Mesenchymal stem cell (in vitro differentiated cells and primary cell): Measurements from ENCODE around the gene HEMK1.

Experiments
- DNase-seq: peaks from one replicate; pipeline ENCODE4 v3.0.0-alpha.2; 2013
- H2AFZ ChIP-seq: one replicate; pipeline ENCODE4 v1.6.1; 2013; ENCODE audit warnings: low read depth, mild to moderate bottlenecking, control low read depth, inconsistent platforms, low read length, moderate library complexity
- H2AK5ac ChIP-seq: 2 replicates; pipeline ENCODE4 v1.6.1; 2013; ENCODE audit warnings: low read length, moderate library complexity, mild to moderate bottlenecking, inconsistent platforms; ENCODE audit not compliant: severe bottlenecking
- H2BK120ac ChIP-seq: one replicate; pipeline ENCODE4 v1.6.1; 2013; ENCODE audit warnings: low read depth, mild to moderate bottlenecking, inconsistent platforms, low read length, moderate library complexity
- H2BK12ac ChIP-seq, 2 experiments: one replicate each; pipeline ENCODE4 v1.6.1; 2013; ENCODE audit warnings: inconsistent platforms in 2 of 2, low read length in 2 of 2, mild to moderate bottlenecking in 2 of 2, moderate library complexity in 2 of 2, control low read depth in 1 of 2
- H2BK15ac ChIP-seq: one replicate; pipeline ENCODE4 v1.6.1; 2013; ENCODE audit warnings: mild to moderate bottlenecking, low read depth, inconsistent platforms; ENCODE audit not compliant: poor library complexity, severe bottlenecking
- H2BK5ac ChIP-seq: 2 replicates; pipeline ENCODE4 v1.6.1; 2013; ENCODE audit warnings: low read depth, mild to moderate bottlenecking, low read length, control low read depth, inconsistent platforms; ENCODE audit not compliant: poor library complexity, severe bottlenecking
- H3K14ac ChIP-seq, 2 experiments: one replicate each; pipeline ENCODE4 v1.6.1; 2013; ENCODE audit warnings: inconsistent platforms in 2 of 2, low read length in 2 of 2, control low read depth in 1 of 2, mild to moderate bottlenecking in 1 of 2, moderate library complexity in 1 of 2
- H3K18ac ChIP-seq, 2 experiments: one replicate each; pipeline ENCODE4 v1.6.1; 2013; ENCODE audit warnings: inconsistent platforms in 2 of 2, low read length in 2 of 2, control low read depth in 1 of 2, low read depth in 1 of 2, mild to moderate bottlenecking in 1 of 2
- H3K23ac ChIP-seq, 2 experiments: one replicate each; pipeline ENCODE4 v1.6.1; 2013; ENCODE audit warnings: inconsistent platforms in 2 of 2, low read length in 2 of 2, mild to moderate bottlenecking in 2 of 2, moderate library complexity in 2 of 2, control low read depth in 1 of 2
- H3K27ac ChIP-seq: 2 replicates; pipeline ENCODE4 v1.5.1; 2013; ENCODE audit warnings: mild to moderate bottlenecking, moderate library complexity, low read length, control low read depth, inconsistent platforms; ENCODE audit not compliant: poor library complexity, severe bottlenecking
- H3K27me3 ChIP-seq, 2 experiments: 2 replicates each; pipeline versions ENCODE4 v1.6.1 to v1.7.0; 2013; ENCODE audit warnings: low read length in 2 of 2, mild to moderate bottlenecking in 2 of 2, moderate library complexity in 2 of 2, control low read depth in 1 of 2, inconsistent platforms in 1 of 2; ENCODE audit not compliant: control insufficient read depth in 1 of 2, insufficient read depth in 1 of 2
- H3K36me3 ChIP-seq, 2 experiments: 2 replicates each; pipeline versions ENCODE4 v1.6.1 to v1.7.0; 2013; ENCODE audit warnings: low read length in 2 of 2, control low read depth in 1 of 2, inconsistent platforms in 1 of 2, low read depth in 1 of 2, mild to moderate bottlenecking in 1 of 2; ENCODE audit not compliant: insufficient read depth in 2 of 2, control insufficient read depth in 1 of 2
- H3K4ac ChIP-seq, 2 experiments: one replicate each; pipeline ENCODE4 v1.6.1; 2013; ENCODE audit warnings: inconsistent platforms in 2 of 2, low read length in 2 of 2, mild to moderate bottlenecking in 2 of 2, moderate library complexity in 2 of 2, control low read depth in 1 of 2, low read depth in 1 of 2
- H3K4me1 ChIP-seq: 2 replicates; pipeline ENCODE4 v1.6.1; 2013; ENCODE audit warnings: low read depth, low read length, control low read depth; ENCODE audit not compliant: control insufficient read depth, insufficient read depth
- H3K4me2 ChIP-seq: 2 replicates; pipeline ENCODE4 v1.6.1; 2013; ENCODE audit warnings: low read length, mild to moderate bottlenecking, inconsistent platforms; ENCODE audit not compliant: poor library complexity, severe bottlenecking
- H3K4me3 ChIP-seq, 2 experiments: 2 replicates each; pipeline versions ENCODE4 v1.5.1 to v1.7.0; 2013; ENCODE audit warnings: low read length in 2 of 2, mild to moderate bottlenecking in 2 of 2, control low read depth in 1 of 2, low read depth in 1 of 2; ENCODE audit not compliant: insufficient read depth in 1 of 2
- H3K79me1 ChIP-seq: replicated peaks from 2 replicates; pipeline ENCODE4 v1.6.1; 2013; ENCODE audit warnings: mild to moderate bottlenecking, control low read depth, low read length, inconsistent platforms; ENCODE audit not compliant: poor library complexity, severe bottlenecking
- H3K9ac ChIP-seq: 2 replicates; pipeline ENCODE4 v1.7.0; 2013; ENCODE audit warnings: mild to moderate bottlenecking, low read length, moderate library complexity
- H3K9me3 ChIP-seq: 2 replicates; pipeline ENCODE4 v1.7.0; 2013; ENCODE audit warnings: mild to moderate bottlenecking, low read length; ENCODE audit not compliant: control insufficient read depth
- H4K8ac ChIP-seq: one replicate; pipeline ENCODE4 v1.6.1; 2013; ENCODE audit warnings: inconsistent platforms, mild to moderate bottlenecking, low read length, moderate library complexity
- H4K91ac ChIP-seq: one replicate; pipeline ENCODE4 v1.6.1; 2013; ENCODE audit warnings: mild to moderate bottlenecking, low read length, inconsistent platforms
- WGBS: methylation state at CpG from one replicate; pipeline ENCODE4 v1.1.7; 2013; ENCODE audit warnings: mixed read lengths; 5-methylcytosine and 5-hydroxymethylcytosine counted together

The HEMK1 gene

GRCh38 chr3:50645378-50645777 is 76.1 kb downstream of the HEMK1 start:
- 100% methylated on average over 1 of the region's 2 CpGs for WGBS
- Histone ChIP-seq H3K18ac (no peak overlapping the region), H3K4me2 (no peak overlapping the region), H2AK5ac (no peak overlapping the region), H3K36me3 (peaks cover 72 to 97% of the 10 kb centered on the region in 2 experiments), H3K9me3 (no peaks in the 10 kb centered on the region), H3K4ac (no peak overlapping the region), H2BK15ac (no peak overlapping the region), H4K91ac (no peak overlapping the region), H2BK5ac (no peak overlapping the region), H3K4me3 (no peak overlapping the region), H2BK120ac (no peak overlapping the region), H3K4me1 (no peaks in the 10 kb centered on the region), H3K27ac (no peak overlapping the region), H3K9ac (no peak overlapping the region), H2BK12ac (no peak overlapping the region), H2AFZ (no peak overlapping the region), H3K27me3 (no peaks in the 10 kb centered on the region), H3K23ac (no peak overlapping the region), H3K79me1 (peaks cover under 1% of the 10 kb centered on the region), H4K8ac (no peak overlapping the region), H3K14ac (no peak overlapping the region)
- no peak for DNase-seq
